GM21515 (cell line): ENCODE data around the gene HSPA9.

Experiments
- ATAC-seq: cut with Tn5 transposase; IDR thresholded peaks from one replicate; pipeline ENCODE4 v1.9.1; 2021; ENCODE audit not compliant: unreplicated experiment

The HSPA9 gene

DNA sequence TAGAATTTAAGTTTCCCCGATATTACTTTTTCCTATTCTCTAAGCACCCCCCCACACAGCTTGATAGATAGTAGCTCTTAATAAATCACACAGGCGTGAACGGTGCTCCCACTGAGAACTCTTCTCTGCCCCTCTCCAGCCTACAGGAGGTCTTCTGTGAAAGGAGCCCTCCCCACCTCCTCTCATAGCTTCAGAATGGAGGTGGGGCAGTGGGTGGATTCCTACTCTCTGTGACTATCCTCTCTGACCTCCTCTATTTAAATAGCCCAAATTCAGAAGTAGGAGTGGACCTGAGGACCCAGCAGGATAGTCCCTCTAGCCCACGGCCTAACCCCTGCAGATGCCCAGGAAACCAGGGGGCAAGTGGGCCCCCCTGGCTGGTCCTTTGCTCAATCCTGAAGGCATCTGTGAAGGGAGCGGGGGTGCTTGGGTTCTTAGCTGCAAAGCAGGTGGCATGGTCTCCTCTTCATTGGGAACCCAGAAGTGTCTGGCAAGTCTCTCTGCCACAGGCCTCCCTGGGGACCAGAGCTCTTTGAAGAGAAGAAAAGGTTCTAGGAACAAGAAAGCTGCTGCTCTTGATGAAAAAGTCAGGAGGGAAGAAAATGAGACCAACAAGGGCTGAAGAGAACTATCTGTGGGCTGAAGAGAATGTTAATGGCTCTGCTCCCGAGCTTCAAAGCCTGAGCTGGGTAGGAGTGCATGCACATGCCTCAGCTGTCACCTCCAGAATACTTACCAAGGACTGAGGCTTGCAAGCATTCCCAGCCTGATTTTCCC lies 21.1 kb upstream of the HSPA9 start:
- ATAC-seq, result no peak

DNA sequence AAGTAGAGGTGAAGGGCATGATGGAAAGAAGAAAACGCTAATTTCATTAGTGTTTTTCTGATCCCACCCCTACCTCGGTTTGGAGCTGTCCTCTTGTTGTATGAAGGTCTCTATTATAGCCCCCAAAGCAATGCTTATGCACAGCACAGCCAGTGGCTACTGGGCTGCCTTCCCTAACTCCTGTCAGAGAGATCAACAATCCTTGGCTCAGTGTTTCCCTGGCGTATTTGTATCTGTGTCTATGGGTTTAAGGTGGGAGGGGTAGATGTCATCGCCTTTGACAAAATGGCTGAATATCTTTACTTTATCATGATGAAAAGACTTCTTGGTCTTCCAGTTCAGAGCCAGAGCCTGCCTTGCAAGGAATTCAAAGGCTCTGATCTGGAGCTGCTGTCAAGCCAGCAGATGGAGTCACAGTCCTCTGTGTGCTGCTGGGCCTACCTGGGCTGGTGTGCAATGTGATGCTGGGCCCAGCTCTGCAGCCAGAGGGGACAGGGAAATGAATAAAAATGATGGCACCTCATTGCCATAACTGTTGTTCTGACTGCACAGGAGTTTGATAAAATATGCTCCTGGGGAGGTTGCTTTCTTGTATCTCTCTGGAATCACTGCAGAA lies 20.1 kb upstream of the HSPA9 start:
- ATAC-seq, result no peak

DNA sequence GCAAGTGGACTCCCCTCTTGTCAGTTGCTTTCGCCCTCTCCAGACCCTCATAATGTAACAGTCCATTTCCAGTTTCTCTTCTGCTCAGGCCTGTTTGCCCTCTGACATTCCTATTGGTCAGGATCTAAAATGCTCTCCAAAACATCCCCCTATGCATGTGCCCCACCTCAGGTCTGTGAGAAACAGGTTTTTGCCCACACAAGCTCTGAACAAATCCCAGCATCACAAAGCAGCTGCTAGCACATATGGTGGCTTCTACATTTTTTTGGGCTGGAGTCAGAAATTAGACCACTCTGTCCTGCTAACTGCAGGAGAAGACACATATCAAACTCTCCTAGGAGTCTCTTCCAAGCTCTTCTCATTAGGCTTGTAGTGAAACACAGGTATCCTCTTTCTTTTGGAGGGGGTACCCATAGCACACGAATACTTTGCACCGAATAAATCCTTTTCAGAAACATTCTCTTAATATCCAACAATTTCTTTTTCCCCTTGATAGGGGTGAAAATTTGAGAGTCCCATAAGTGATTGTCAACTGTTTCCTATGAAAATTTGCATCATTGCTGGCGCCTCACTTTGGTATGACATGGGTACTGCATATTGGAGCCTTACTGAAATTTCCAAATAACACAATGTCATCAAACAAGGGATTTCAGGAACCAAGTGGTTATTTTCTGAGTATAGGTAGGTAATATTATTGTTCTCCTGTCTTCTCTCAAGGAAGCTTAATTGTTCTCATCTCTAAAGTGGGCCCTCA lies 19.3 kb upstream of the HSPA9 start:
- ATAC-seq, result no peak

DNA sequence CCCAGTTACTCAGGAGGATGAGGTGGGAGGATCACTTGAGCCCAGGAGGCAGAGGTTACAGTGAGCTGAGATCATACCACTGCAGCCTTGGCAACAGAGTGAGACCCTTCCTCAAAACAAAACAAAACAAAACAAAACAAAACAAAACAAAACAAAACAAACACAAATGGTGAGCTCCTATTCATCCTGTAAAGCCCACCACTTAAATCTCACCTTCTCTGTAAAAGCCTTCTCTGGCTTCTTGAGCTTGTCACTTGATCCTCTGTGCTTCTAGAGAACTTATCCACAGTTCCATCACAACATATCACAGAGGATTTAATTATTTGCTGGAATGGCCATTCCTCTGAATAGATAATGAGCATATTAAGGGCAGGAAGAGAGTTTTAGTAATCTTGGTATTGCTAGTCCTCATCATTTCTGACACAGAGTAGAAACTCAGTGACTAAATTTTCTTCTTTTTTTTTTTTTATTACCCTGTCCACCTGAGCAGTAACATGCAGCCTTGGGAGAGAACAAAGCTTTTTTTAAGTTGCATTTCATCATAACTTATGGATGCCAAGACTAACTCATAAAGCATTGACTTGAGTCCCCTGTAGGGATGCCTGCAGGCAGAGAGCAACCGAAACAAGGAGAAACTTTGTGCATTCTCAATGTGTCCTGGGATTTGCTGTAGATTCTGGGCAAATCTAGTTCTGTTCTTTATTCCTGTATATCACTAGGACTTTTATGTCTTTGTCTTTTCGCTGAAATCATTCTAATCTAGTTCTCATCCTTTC lies 13.0 kb upstream of the HSPA9 start:
- no peak for ATAC-seq

DNA sequence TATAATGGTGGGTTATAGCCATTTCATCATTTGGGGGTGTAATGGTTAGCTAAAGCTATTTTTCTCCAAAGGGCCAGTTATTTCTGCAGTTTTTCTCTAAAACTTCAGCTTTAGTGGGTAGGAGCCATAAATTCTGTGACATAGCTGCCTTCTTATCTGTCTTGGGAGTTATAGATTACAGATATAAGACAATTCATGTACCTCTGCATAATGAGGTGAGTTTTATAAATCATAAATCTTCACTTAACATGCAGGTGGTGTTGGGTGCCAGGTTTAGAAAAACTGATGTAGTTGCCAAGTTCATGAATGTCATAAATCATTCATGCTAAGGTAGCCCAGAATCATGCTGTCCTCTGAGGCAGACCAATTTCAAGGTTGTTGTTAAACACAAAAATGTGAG lies 10.0 kb upstream of the HSPA9 start:
- ATAC-seq, result no peak

DNA sequence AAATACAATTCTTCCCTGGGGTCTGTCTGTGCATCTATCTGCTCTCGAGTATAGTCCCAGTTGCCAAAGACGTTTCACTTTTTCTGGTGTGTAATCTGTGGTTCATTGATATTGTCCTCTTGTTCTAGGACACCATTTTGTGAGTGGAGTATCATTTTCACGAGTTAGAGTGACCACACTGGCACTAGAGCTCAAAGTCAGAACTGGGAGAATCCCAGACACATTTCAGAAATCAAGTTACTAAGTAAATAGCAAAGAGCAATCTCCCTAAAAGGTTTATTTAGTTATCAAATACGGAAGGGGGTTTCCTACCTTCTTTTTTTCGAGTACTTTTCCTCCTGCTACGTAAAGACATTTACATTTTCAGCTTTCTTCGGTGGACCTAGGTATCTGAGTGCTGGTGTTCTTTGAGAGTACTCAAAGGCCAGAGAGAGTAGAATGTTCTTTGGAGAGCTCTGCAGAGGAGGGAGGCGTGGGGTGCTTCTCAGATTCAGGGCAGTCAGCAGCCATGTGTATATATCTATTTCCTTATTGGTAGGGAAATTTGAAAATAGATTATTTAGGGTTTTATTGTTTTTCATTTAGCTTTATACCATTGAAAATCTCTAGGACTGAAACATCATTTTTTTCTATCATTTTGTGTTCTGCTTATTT lies 8.9 kb upstream of the HSPA9 start:
- ATAC-seq, result no peak

DNA sequence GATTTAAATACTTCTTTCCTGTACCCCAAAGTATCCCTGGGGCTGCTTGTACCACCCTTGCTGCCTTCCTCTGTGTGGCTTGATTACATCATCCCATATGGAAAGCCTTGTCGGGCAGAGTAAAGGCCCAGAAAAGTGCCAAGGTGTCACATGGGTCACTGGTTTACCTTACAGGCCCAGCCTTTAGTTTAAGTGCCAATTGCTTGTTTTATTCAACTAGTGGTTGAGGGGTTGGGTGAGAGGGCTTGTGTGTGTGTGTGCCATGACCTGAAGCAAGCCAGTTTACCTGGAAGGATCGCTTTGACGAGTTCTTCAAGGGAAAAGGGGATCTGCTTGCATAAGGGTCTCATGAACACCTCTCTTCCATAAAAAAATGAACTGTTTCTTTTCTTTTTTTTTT lies 7.8 kb upstream of the HSPA9 start:
- no peak for ATAC-seq

DNA sequence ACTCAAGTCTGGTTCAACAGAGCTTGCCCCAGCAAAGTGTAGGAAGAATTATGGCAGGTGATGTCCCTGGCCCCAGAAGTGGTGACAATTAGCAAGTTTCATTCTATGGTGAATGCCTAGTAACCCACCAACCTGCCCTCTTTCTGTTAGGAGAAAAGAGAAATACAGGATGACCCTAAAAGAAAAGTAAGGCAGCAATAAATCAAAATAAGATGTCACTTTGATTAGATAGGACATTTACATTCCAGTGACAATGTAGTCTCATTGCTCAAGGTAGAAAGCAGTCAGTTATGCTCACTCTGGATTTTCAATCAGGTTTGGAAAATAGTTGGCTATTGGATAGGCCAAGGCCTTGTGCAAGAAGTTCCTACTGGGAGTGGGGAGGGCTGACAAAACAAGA lies 5.6 kb upstream of the HSPA9 start:
- ATAC-seq, result no peak

DNA sequence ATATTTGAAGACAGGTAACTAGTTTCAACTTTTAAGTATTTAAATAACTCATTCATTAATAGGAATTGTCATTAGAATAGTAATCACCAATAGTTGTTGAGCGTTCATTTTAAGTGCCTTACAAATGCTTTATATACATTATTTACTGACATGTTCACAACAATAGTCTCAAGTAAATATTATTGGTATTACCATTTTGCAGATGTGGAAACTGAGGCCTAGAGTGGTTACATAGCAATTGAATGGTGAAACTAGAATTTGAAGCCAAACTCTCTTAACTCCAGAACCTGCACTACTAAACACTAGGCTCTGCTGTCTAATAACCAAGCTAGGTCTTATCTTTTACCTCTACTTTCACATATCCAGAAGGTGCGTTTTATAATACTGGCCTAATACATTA lies 4.8 kb upstream of the HSPA9 start:
- ATAC-seq, result no peak

DNA sequence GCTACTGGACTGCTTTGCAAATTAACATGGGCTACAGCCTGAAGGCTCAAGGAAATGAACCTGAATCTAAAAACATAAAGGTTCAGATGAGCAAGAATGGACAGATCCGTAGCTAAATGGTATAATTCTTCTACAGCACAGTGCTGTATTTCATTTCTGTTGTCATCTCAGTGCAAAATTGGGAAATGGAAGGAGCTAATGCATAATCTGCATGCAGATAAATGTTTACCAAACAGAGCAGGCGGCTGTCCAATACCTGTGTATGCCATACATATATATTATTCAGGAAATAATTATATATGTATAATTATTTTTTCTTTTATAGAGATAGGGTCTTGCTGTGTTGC lies 4.3 kb upstream of the HSPA9 start:
- ATAC-seq, result no peak

DNA sequence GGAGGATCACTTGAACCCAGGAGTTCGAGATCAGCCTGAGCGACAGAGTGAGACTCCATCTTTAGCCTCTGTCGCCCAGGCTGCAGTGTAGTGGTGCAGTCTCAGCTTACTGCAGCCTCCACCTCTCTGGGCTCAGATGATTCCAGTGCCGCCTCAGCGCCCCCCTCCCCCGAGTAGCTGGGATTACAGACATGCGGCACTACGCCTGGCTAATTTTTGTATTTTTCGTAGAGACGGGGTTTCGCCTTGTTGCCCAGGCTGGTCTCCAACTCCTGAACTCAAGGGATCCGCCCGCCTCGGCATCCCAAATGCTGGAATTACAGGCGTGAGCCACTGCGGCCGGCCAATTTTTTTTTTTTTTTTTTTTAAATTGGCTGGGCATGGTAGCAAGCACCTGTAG lies 2.3 kb upstream of the HSPA9 start:
- no peak for ATAC-seq

DNA sequence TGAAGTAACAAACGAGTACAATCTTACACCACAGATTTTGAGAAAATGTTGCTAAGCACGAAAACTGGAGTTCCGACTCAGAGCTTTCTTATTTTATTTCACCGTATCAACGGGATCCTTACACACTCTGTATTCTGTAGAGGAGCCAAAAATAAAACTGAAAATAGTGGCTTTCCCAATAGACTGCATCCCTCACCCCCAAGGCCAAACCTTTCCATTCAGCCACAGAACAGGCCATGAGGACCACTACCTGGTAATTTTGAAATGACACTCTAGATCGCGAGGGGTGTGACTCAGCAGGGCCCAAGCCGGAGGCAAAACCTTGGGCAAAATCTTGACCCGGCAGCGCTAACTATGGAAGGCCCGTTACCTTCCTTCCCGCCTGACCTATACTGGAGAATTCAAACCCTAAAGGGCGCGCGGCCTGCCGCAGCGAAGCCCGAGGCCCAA lies 432 bp downstream of the HSPA9 start:
- peak; percentile 33 for ATAC-seq

DNA sequence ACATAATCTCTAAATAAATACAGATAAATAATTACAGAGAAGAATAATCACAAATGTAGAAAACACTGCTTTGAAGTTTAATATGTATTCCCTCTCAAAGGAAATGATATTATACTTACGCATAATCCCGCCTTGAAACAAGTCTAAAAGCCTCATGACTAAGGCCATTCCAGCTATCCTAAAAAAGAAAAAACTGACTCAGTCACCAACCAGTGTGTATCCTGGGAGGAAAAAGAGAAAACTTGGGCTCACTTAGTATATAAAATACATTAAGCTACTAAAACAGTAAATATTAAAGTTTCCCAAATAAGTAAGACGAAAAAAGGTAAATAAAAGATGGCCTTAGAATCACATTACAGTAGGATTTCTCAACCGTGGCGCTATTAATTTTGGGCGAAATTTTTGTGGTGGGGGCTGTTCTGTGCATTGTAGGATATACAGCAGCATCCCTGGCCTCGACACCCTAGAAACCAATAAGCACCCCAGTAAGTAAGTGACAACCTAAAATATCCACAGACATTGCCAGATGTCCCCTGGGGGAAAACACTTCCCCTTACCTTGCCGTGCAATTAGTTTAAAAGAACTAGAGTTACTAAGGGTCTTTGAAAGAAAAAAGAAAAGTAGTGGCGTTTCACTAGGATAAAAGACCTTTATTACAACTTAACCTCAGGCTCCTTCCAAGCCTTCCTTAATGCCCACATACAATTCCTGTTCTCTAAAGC lies 1.1 kb downstream of the HSPA9 start:
- ATAC-seq, result no peak

DNA sequence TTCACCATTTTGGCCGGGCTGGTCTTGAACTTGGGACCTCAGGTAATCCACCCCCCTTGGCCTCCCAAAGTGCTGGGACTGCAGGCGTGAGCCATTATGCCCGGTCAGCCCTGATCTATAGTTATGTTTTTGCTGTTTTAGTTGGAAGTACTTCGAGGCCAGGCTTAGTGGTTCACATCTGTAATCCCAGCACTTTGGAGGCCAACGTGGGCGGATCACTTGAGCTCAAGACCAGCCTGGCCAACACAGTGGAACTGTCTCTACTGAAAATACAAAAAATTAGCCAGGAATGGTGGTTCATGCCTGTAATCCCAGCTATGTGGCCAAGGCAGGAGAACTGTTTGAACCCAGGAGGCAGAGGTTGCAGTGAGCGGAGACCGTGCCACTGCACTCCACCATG lies 2.0 kb downstream of the HSPA9 start:
- no peak for ATAC-seq

DNA sequence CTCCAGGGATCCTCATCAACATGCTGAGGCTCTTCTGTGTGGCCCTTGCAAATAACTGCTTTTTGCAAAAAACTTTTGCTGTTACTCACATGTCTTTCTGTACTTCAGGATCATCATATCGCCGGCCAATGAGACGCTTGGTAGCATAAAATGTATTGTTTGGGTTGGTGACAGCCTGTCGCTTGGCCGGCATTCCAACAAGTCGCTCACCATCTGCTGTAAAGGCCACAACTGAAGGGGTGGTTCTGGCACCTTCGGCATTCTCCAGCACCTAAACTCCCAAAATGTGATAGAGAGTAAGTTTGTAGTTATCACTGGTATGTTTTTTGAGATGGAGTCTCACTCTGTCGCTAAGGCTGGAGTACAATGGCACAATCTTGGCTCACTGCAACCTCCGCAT lies 4.3 kb downstream of the HSPA9 start:
- ATAC-seq, result no peak

DNA sequence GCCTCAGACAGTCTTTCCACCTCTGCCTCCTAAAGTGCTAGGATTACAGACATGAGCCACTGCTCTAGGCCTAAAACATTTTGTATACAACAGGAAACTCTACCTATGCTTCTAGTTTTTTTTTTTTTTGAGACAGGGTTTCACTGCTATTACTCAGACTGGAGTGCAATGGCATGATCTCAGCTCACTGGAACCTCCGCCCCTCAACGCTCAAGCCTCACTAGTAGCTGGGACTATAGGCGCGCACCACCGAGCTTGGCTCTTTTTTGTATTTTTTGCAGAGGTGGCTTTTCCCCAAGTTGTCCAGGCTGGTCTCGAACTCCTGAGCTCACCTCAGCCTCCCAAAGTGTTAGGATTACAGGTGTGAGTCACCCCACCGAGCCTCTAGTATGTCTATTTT lies 5.4 kb downstream of the HSPA9 start:
- no peak for ATAC-seq

DNA sequence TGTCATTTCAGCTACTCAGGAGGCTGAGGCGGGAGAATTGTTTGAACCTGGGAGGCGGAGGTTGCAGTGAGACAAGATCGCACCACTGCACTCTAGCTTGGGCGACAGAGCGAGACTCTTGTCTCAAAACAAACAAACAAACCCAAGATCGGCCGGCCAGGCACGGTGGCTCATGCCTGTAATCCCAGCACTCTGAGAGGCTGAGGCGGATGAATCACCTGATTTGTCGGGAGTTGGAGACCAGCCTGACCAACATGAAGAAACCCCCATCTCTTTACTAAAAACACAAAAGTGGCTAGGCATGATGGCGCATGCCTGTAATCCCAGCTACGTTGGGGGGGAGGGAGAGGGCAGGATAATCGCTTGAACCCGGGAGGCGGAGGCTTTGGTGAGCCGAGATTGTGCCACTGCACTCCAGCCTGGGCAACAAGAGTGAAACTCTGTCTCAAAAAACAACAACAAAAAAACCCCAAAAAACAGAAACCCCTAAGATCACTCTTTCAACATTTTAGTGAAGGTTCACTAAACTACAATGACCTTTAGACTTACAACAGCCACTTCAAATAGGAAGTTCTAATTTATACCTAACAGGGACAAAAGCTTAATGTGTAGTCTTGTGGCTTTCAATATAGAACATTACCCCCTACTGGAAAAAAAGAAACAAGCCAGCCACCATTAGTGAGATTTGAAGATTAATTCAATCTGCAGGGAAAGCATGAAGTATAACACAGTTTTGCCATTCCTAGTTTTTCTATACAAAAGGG lies 7.0 kb downstream of the HSPA9 start:
- ATAC-seq, result no peak

DNA sequence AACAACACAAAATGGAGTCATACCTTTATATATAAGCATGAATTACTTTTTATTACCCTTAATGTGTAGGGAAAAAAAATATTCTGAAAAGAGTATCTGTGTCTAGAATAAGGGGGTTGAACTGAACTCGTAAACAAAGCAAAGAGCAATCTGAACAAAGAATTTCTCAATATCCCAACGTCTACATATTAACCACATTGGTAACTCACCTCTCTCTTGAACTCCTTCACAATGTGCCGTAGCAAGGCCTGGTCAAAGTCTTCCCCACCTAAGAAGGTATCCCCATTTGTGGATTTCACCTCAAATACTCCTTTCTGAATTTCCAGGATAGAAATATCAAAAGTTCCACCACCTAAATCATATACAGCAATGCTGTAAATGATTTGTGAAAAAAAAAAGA lies 8.4 kb downstream of the HSPA9 start:
- ATAC-seq, result no peak

DNA sequence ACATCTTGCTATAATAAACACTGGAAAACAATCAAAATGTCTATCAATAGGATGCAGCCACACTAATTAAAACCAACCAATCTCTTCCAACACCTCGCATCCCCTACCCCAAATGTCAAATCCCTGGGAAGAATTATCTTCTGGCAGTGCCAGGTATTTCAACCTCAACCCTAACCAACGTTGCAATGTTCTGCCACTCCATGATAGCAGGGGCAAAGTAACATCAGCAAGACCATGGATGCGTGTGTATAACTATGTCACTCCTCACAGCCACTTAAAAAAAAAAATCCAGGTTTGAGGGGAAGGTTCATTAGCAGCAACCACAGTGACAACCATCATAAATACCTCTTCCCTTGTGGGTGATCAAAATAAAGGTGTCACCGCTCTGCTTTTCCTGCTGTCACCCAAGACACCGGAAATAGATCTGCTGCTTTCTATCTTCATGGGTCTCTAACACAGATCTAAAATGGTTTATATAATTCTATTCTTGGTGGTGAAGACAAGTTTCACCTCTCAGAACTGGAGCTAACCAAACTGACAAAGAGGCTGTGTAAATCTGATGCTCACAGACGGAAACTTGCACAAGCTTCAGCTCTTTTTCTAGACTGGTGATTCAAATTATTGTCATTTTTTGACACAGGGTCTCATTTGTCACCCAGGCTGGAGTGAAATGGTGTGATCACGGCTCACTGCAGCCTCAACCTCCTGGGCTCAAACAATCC lies 9.9 kb downstream of the HSPA9 start:
- ATAC-seq, result no peak
